IPS DF 19.7 (cell line): Measurements from ENCODE around the gene BRD4.
"Not testable (repeated sequence)": the region's sequence is repeated elsewhere in the genome, so short reads cannot be mapped to it uniquely, and the experiment has no call there.

Source experiments
- DNase-seq: peaks from one replicate; pipeline ENCODE4 v3.0.0-alpha.2; 2013; ENCODE audit warnings: low read depth, low spot score

BRD4 gene

GRCh38 chr19:15332311-15332996, at the start of gene BRD4:
BRD4 (minus strand) TSS chr19:15332539; CDS start chr19:15273099, 59,440 bp downstream.
- no peak for DNase-seq

GRCh38 chr19:15381864-15382263, 49.5 kb upstream of the BRD4 start:
- DNase-seq, result no peak

GRCh38 chr19:15381429-15381828, 49.1 kb upstream of the BRD4 start:
- no peak for DNase-seq

- peak; percentile 56 for DNase-seq
These were observed 47.8 kb upstream of the BRD4 start for GRCh38 chr19:15379999-15380647.

GRCh38 chr19:15379083-15379998, 47.0 kb upstream of the BRD4 start, which contains the start of gene AKAP8:
AKAP8 (minus strand) TSS chr19:15379787; CDS start chr19:15379731, 56 bp downstream.
- DNase-seq, result peak; percentile 71

- DNase-seq, result no peak
These were observed 46.3 kb upstream of the BRD4 start for GRCh38 chr19:15378534-15379082.

- DNase-seq, result no peak
These were observed 42.6 kb upstream of the BRD4 start for GRCh38 chr19:15374796-15375440.

- no peak for DNase-seq
These were observed 41.8 kb upstream of the BRD4 start for GRCh38 chr19:15374105-15374651.

- no peak for DNase-seq
These were observed 41.3 kb upstream of the BRD4 start for GRCh38 chr19:15373644-15374043.

- DNase-seq, result no peak
These were observed 40.6 kb upstream of the BRD4 start for GRCh38 chr19:15372891-15373301.

GRCh38 chr19:15372470-15372869, 40.1 kb upstream of the BRD4 start:
- no peak for DNase-seq

GRCh38 chr19:15371786-15372380, 39.5 kb upstream of the BRD4 start:
- no peak for DNase-seq

GRCh38 chr19:15371119-15371518, 38.8 kb upstream of the BRD4 start:
- no peak for DNase-seq

- DNase-seq, result no peak
These were observed 37.2 kb upstream of the BRD4 start for GRCh38 chr19:15369594-15369891.

- no peak for DNase-seq
These were observed 36.7 kb upstream of the BRD4 start for GRCh38 chr19:15368798-15369593.

GRCh38 chr19:15368051-15368632, 35.8 kb upstream of the BRD4 start:
- no peak for DNase-seq

- no peak for DNase-seq
These were observed 35.1 kb upstream of the BRD4 start for GRCh38 chr19:15367439-15367838.

GRCh38 chr19:15365264-15365663, 32.9 kb upstream of the BRD4 start:
- no peak for DNase-seq

- DNase-seq, result not testable (repeated sequence)
These were observed 31.5 kb upstream of the BRD4 start for GRCh38 chr19:15363791-15364190.

GRCh38 chr19:15363048-15363447, 30.7 kb upstream of the BRD4 start:
- DNase-seq, result not testable (repeated sequence)
